Brain pericyte (primary cell): ENCODE measurements around the gene PPM1H.
"Not testable (repeated sequence)": the region's sequence is repeated elsewhere in the genome, so short reads cannot be mapped to it uniquely, and the experiment has no call there.

Experiments used
- DNase-seq: peaks from one replicate; pipeline ENCODE4 v3.0.0-alpha.2; 2012; ENCODE audit warnings: low read depth, low spot score

The PPM1H gene

GRCh38 chr12:62909340-62909739 is 25.6 kb downstream of the PPM1H start:
- no peak for DNase-seq

- no peak for DNase-seq
These were observed 26.3 kb downstream of the PPM1H start for GRCh38 chr12:62908674-62909073.

GRCh38 chr12:62907561-62907960 is 27.4 kb downstream of the PPM1H start:
- DNase-seq: no peak

- DNase-seq: no peak
These were observed 27.9 kb downstream of the PPM1H start for GRCh38 chr12:62907078-62907477.

GRCh38 chr12:62903151-62903550 is 31.8 kb downstream of the PPM1H start:
- DNase-seq: no peak

- DNase-seq: no peak
These were observed 34.2 kb downstream of the PPM1H start for GRCh38 chr12:62900686-62901272.

- DNase-seq: no peak
These were observed 35.2 kb downstream of the PPM1H start for GRCh38 chr12:62899568-62900390.

GRCh38 chr12:62898526-62898925 is 36.4 kb downstream of the PPM1H start:
- DNase-seq: no peak

- DNase-seq: peak; percentile 40
These were observed 39.5 kb downstream of the PPM1H start for GRCh38 chr12:62895351-62895877.

- no peak for DNase-seq
These were observed 41.7 kb downstream of the PPM1H start for GRCh38 chr12:62893276-62893675.

GRCh38 chr12:62891805-62892549 is 43.0 kb downstream of the PPM1H start:
- no peak for DNase-seq

- no peak for DNase-seq
These were observed 46.4 kb downstream of the PPM1H start for GRCh38 chr12:62888454-62889110.

GRCh38 chr12:62886796-62887195 is 48.2 kb downstream of the PPM1H start:
- no peak for DNase-seq

GRCh38 chr12:62885242-62885641 is 49.7 kb downstream of the PPM1H start:
- DNase-seq: no peak

GRCh38 chr12:62884832-62885231 is 50.1 kb downstream of the PPM1H start:
- DNase-seq: not testable (repeated sequence)

GRCh38 chr12:62882696-62883095 is 52.3 kb downstream of the PPM1H start:
- no peak for DNase-seq

- DNase-seq: no peak
These were observed 52.8 kb downstream of the PPM1H start for GRCh38 chr12:62882140-62882539.

- no peak for DNase-seq
These were observed 55.3 kb downstream of the PPM1H start for GRCh38 chr12:62879691-62880090.

- not testable (repeated sequence) for DNase-seq
These were observed 55.7 kb downstream of the PPM1H start for GRCh38 chr12:62879228-62879627.

GRCh38 chr12:62878211-62878610 is 56.7 kb downstream of the PPM1H start:
- DNase-seq: no peak

GRCh38 chr12:62876938-62877548 is 57.9 kb downstream of the PPM1H start:
- DNase-seq: no peak
